ENCODE data around the gene FAM83F.
A peak's percentile ranks its signal among the peaks of the same experiment; 100 is the strongest.
"Not testable (repeated sequence)": the region's sequence is repeated elsewhere in the genome, so short reads cannot be mapped to it uniquely, and the experiment has no call there.

FAM83F gene

DNA sequence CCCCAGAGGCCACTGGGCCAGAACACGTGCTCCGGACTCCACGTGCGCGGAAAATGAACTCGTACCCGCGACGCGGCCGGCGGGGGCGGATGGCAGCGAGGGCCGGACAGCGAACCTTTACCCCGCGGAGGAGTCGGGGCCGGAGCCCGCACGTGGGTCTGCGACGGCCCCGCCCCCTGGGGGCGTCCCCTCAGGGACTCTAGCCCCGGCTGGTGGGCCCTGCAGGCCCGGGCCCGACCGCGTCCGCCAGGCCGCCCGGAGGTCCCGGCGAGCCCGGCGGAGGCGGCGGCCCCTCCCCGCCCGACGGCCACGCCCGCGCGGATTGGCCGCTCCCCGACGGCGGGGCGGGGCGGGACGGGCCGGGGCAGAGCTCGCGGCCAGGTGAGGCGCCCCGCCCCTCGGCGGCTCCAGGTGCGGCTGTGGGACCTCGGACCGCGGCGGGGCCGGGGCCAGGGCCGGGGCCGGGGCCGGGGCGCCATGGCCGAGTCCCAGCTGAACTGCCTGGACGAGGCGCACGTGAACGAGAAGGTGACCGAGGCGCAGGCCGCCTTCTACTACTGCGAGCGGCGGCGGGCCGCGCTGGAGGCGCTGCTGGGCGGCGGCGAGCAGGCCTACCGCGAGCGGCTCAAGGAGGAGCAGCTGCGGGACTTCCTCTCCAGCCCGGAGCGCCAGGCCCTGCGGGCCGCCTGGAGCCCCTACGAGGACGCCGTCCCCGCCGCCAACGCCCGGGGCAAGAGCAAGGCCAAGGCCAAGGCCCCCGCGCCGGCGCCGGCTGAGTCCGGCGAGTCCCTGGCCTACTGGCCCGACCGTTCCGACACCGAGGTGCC lies at the start of gene FAM83F:
Gene FAM83F, plus strand, starts transcription at position 389 of the 827 bp plus-strand sequence. Its CDS starts 89 bp downstream, at position 478.
- peak in 1 of 3 experiments; percentile 22 for DNase-seq (ENCODE audit: low read depth in 3 of 3)

DNA sequence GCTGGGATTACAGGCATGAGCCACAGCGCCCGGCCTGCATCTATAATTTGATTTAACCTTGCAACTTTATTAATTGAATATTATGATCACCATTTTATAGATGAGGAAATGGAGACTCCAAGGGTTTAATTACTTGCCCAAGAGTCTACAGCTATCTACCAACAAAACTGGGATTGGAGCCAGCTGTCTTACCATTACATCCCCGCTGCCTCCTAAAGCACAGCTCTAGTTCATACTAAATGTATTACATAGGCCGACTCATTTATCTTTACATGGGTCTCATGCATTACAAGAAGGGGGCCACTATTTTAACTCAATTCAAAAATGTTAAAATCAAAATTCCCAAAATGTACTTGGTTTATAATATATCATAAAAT lies 48.6 kb upstream of the FAM83F start:
- DNase-seq (ENCODE audit: low read depth in 3 of 3) = no peak

DNA sequence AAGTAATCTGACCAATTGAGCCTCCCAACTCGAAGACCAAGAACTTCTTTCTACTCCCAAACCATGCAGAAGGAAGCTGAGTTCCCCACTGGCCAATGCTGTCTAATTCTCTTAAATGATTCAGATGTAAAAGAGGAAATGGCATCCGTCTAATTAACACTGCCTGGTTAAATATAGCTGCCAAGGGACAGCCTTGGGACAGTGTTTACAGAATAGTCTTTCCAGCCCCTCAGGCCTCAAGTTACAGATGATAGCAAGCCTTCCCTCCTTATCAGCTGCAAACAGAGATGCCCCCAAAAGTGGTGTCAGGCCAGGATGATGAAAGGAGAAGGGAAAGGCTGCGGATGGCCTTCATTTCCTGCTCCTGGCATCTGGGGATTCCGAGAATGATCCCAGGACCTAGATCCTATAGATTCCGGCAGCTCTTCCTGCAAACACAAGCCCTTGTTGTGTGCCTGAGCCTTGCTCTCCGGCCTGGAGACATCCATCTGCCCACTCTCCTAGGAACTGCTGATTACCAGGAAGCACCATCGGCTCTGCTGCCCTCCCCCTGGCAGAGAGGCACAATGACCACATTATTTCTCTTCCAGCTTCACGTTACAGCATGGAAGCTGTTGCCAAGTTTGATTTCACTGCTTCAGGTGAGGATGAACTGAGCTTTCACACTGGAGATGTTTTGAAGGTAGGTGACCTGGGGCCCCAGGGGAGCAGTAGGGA lies 48.1 kb upstream of the FAM83F start:
- no peak for DNase-seq (ENCODE audit: low read depth in 3 of 3)

DNA sequence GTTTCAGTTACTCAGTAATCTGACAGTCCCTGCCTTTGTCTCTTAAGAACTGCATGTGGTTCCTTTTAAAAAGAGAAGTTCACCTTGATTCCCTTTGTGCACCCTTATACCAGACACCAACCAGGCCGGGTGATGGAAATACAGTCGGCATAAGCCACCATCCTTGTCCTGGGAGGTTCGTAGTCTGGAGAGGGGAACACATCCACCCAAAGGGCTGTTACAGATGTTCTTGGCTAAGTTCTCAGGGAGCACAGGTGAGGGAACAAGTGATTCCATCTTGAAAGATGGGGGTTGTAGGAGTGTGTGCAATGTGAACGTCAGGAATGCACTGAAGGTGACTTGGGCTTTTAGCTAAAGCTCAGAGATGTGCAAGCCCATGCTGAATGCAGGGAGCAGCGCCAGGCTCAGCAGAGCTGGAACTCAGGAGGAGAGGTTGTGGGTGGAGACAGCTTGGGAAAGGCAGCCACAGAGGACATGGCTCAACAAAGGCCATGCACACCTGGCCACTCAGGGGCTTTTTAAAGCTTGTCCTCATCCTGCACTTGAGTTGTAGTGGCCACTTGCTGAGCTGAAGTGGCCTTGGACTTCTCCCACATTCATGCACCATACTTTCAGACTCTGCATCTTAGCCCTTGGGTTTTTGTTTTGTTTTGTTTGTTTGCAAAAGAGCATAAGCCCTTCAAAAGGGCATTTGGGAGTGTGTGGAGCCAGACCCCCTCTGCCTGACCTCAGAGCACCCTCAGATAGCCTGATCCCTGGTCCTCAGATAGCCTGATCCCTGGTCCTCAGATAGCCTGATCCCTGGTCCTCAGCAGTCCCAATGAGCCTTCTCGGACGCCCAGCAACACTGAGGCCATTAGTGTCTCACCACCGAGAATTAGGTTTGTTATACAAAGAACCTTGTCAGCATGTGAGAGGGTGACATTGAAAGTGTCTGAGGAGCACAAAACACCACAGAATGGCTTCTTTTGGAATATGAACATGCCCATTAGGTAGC lies 47.2 kb upstream of the FAM83F start:
- DNase-seq (ENCODE audit: low read depth in 3 of 3) = no peak

DNA sequence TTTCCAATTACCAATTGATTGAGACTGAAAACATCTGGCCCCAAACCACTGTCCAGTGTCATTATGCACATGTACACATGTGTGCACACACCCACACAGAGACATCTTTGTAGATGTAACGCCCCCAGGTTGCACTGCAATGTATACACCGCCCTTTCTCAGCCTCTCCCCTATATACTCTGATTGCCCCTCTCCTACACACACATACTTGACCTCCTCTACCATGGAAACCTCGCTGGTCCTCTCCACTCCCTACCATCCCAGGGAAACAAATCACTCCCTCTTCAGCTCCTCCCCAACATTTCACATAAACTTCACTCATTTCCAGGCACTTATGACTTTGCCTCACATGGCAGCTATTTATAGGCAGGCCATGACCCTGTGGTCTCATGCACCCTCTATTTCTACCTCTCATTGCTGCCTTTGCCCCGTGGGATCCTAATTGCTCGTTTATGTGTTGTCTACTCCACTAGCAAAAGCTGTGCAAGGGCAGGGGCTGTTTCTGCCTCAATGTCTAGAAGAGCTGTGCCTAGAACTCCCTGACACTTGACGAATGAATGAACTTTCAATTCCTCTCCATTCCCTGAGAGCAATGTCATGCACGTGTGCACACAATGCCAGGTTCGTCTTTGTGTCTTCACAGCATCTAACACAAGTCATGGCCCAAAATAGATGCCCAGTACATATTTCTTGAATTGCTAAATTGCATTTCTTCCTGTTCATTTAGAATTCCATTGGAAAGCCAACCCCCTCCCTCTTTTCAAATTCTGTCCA lies 44.6 kb upstream of the FAM83F start:
- DNase-seq (ENCODE audit: low read depth in 3 of 3) = no peak

DNA sequence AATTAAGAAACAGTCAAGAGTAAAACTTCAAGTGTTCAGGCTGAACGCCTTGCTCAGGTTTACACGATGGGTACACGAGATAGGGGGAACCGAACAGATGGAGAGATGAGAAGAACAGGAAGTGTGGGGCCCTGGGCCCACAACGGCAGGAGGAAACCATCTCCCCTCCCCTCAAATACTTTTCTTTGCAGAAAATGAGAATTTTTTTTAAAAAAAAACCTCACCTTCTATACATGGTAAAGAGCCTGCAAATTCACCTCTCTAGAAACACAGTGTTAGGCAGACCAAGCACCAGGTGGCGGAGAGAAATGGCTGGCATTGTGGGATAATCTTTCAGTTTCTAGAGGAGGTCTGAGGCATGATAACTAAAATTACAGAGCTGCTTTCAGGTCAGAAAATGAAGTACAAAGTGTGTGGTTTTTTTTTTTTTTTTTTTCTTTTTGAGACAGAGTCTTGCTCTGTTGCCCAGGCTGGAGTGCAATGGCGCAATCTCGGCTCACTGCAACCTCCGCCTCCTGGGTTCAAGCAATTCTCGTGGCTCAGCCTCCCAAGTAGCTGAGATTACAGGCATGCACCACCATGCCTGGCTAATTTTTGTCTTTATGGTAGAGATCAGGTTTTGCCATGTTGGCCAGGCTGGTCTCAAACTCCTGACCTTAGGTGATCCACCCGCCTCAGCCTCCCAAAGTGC lies 43.0 kb upstream of the FAM83F start:
- not testable (repeated sequence) for DNase-seq (ENCODE audit: low read depth in 3 of 3)

DNA sequence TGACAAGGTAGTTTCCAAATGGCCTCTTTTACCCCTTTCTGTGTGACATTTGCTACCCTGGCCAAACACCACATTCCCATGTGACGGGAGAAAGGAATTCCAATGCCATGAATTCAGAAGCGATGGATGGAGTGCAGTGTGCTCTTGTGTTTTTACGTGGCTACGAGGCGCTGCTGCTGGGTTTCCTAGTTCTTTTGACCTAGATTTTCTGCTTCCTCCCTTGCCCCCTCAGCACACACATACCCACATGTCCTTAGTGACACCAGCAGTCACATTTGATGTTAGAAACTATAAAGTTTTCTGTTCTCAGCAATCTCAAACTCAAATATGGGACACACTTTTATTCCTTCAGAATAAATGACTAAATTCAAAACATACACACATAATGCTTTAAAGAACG lies 42.4 kb upstream of the FAM83F start:
- no peak for DNase-seq (ENCODE audit: low read depth in 3 of 3)

DNA sequence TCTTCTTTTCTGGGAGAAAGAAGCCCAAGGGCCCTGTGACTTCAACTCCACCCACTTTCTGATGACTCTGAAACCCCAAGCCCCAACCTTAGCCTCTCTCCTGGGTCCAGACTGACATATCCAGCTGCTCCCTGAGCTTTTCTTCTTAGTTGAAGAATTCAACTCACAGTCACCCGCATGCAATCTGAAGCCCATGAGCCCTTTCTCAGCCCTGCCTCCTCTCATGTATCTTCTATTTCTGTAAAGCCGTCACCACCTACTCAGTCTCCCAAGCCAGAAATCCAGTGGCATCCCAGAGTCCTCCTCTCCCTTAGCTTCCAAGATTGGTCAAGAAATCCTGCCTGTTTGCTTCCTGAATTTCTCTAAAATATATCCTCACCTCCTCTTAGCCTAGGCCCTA lies 41.7 kb upstream of the FAM83F start:
- no peak for DNase-seq (ENCODE audit: low read depth in 3 of 3)

DNA sequence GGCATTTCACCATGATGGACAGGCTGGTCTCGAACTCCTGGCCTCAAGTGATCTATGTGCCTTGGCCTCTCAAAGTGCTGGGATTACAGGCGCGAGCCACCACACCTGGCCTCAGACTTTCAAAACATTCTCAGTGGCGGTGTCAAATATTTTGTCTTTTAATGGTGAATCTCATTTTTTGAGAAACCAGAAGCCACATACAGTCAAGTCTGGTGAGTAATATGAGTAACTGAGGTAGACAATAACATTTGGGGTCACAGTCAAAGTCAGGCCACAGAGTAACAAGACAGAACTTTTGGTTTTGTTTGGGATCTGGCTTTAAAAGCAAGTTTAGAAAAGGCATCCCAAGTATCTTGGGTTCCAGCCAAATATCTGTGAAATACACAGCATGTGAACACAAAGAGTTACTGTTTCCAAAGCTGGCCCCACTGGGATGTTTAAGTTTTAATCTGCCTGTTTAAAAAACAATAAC lies 40.1 kb upstream of the FAM83F start:
- no peak for DNase-seq (ENCODE audit: low read depth in 3 of 3)

DNA sequence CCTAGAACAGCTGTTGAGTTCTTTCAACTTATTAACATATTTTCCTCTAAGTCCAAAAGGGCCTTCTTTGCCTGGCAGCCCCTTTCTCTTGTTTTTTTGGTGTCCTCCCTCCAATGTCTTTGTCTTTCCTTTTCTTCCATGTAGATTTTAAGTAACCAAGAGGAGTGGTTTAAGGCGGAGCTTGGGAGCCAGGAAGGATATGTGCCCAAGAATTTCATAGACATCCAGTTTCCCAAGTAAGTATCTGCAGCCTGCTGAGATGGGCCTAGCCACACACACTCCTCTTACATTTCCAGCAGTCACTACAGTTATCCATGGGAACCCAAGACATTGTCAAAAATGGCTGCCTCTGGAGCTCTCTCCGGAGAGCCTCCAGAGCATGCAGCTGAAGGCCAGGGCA lies 39.1 kb upstream of the FAM83F start:
- no peak for DNase-seq (ENCODE audit: low read depth in 3 of 3)

DNA sequence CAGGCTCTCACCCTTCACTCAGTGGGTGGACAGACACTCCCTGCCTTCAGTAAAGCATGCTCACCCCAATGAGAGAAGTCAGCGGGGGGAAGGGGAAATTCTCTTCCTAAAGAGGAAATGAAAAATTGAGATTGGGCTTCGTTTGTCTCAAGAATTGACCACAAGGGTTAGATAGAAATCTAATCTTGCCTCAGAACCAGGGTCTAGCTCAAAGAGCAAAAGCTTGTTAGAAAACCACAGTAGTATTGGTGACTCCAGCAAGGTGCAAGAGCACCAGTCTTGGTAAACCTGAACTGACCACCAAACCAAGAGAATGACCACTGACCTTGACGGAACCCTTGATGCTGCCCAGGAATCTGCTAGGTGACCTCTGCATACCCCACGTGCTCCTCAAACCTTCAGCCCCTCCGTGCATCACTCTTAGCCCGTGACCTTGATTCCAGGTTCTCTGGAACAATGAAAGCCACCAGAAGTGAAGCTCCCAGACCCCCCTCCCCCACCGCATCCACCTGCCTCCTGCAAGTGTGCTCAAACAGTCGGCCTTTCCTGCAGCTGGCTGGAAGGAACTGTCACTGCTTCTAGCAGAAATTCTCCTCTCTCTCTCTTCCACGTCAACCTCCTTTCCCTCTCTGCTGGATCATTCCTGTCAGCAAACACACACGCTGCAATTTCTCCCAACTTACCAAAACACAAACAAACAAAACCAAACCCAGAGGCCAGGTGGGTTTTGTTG lies 37.7 kb upstream of the FAM83F start:
- no peak for DNase-seq (ENCODE audit: low read depth in 3 of 3)

DNA sequence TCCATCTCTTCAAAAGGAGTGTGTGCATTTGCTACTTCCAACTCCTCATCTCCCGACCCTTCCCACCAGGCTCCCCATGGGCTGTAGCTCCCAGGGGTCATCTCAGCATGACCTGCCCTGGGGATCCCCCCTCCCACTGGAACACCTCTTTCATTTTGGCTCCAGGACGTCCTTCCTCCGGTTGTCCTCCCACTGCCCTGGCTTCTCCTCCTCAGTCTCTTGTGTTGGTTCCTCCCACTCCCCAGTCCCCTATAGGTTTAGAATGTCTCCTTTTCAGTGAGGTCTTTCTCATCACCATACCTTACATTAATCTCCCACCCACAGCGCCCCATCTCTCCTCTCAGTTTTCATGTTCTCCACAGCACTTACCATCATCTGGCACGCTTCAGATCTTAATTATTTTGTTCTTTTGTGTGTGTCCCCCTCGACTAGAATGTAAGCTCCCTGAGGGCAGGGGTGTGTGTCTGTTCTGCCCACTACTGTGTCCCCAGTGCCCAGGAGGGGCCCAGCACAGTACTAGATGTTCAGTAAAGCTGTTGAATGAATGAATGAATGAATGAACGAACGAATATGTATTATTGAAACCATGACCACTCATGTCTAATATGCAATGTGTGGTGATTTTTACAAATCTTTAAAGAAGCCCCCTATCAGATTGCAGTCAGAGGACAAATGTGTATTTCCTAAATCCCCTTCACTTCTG lies 36.6 kb upstream of the FAM83F start:
- DNase-seq (ENCODE audit: low read depth in 3 of 3) = no peak

DNA sequence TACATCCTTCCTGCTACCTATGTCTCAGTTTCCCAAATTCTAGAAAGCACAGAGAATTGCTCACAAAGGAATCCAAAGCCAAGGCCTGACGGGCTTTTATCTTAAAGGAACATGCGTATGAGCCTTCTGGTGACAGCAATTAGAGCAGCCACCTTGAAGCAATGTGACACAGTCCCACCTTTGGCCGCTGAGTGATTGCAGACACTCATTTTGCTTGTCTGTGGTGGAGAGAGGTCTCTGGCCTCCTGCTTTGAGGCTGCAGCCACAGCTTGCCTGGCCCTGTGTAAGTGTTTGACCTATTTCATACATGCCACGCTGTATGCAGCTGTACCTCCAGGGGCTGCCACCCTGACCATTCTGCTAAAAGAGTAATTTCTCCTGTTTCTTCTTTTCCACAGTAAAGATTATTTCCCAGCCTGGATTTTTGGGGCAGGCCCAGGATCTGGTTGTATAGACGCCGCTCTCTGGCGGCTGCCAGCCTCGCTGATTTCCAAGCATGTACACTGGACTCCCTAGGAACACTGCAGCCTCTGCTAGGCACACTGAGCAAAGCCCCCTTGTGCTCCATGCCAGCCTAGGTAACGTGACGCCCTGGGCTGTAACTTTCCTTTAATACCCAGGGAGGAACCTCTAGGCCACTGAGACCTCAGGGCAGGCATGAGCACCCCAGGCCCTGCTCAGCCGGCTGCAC lies 35.7 kb upstream of the FAM83F start:
- DNase-seq (ENCODE audit: low read depth in 3 of 3) = no peak

DNA sequence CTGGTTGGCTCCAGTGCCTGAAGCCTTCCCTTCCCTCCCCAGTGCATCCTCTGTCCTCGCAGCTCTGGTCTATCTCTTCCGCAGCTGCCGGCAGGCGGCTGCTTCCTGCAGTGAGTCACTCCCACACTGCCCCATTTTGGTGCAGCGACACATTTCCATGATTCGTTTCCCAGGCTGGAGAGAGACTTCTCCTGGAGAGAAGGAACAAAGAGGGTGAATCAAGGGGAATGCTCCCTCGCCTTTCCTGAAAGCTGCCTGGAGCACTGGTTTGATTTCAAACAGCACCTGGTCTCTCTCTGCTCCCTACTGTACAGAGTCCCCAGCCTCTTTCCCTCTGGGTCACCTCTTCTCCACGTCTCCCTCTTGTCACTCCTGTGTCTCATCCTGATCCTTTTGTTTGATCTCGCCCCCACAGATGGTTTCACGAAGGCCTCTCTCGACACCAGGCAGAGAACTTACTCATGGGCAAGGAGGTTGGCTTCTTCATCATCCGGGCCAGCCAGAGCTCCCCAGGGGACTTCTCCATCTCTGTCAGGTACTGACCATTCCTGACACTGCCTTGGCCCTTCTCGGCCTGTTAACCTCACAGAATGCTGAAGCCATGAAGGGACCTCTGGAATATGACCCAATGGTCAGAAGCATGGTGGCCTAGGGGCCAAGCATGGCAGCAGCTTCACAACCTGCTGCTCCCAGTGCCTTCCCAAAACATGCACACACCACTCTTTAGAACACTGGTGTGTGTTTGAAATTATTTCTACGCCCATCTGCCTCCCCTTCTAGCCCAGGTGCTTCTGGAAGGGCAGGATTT lies 34.9 kb upstream of the FAM83F start, which contains the start of gene TMA7B:
Gene TMA7B, plus strand, starts transcription at position 758 of the 808 bp plus-strand sequence. CDS start 3,978 bp downstream, outside the sequence.
- DNase-seq (ENCODE audit: low read depth in 3 of 3) = peak in 1 of 3 experiments; percentile 31

DNA sequence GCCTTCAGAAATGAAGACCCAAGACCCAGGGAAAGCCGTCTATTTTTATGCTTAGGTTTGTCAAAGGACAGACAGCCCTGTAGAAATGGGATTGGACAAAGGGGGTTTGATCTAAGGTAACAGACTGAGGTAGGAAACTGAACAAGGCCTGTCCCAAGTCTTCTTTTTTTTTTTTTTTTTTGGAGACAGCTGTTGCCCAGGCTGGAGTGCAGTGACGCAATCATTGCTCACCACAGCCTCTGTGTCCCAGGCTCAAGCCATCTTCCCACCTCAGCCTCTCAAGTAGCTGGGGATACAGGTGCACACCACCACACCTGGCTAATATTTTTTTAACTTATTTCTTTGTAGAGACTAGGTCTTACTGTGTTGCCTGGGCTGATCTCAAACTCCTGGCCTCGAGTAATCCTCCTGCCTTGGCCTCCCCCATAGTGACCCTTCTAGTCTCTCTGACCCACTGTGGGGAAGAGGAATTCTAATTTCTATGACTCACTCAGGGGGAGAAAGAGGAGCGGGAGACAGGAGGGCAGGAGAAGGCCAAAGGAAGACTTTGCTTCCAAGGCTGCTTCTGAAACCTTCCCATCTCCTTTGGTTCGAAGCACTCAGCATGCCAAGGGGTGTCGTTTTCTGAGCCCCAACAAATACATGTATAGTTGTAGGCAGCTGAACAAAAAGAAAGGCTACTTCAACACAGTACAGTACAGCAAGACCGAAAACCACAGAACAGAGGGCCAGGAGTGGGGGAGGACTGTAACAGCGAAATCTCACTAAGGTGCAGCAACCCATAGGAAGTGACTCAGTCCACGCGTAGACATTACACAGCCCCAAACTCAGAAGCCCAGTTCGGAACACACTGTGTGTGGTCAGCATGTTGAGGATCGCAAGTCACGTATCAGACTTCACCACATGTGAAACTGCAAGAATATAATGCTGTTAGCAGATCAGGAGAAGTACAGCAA lies 33.7 kb upstream of the FAM83F start:
- DNase-seq (ENCODE audit: low read depth in 3 of 3) = peak in 2 of 3 experiments; percentile 55 to 72

DNA sequence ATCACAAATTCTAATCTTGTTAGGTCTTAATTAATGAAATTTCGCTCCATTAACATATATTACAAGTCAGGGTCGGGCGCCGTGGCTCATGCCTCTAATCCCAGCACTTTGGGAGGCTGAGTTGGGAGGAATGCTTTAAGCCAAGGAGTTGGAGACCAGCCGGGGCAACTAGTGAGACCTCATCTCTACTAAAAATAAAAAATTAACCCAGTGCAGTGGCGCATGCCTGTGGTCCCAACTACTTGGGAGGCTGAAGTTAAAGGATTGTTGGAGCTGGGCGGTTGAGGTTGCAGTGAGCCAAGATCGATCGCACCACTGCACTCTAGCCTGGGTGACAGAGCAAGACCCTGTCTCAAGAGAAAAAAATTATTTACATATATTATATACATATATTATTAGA lies 32.7 kb upstream of the FAM83F start:
- DNase-seq (ENCODE audit: low read depth in 3 of 3) = no peak

Measured in stimulated activated CD4-positive, alpha-beta T cell treated with anti-CD3 and anti-CD28 coated beads, TNF-alpha, amount 100 ng/mL, for 24 hours (primary cell).